Endothelial cell of umbilical vein (primary cell): ENCODE results near the gene NIT2. TPM values are rescaled to one million over a fixed set of nuclear protein-coding genes. Genes with fewer than 3 reads are reported as not detected.

Experiments used
- BruUV-seq: library from RNA; stranded (reverse); fragments of 400-500 nt; replicated peaks from 2 replicates; lab custom pipeline; 2021; lab: Mats Ljungman, UMichigan
- CTCF ChIA-PET: fragments of 300-600, 350-600 bp; sonication (Branson Sonifier 250); formaldehyde crosslinking; loops from one replicate; lab custom pipeline; 2021; ENCODE audit warnings: antibody characterized with exemption, inconsistent platforms; lab: Charles Lee
- POLR2A ChIA-PET: fragments of 300-600, 350-600 bp; sonication (Branson Sonifier 250); formaldehyde crosslinking; loops from one replicate; lab custom pipeline; 2021; ENCODE audit warnings: antibody characterized with exemption, inconsistent platforms; lab: Charles Lee
- DNase-seq: peaks from one replicate; pipeline ENCODE4 v3.0.0-alpha.2; 2011; ENCODE audit warnings: low read depth, low spot score
- FAIRE-seq: peaks from 2 replicates; lab custom pipeline; 2011; peaks lifted over from hg19 to GRCh38; lab: Jason Lieb, UNC
- H2AFZ ChIP-seq: 2 replicates; pipeline ENCODE4 v1.6.0; 2012; ENCODE audit warnings: low read depth, low read length, control low read depth, inconsistent platforms
- H3K27ac ChIP-seq: 2 replicates; pipeline ENCODE4 v1.5.1; 2011; ENCODE audit warnings: low read depth, mild to moderate bottlenecking, control low read depth, low read length, moderate library complexity; ENCODE audit not compliant: insufficient read depth
- H3K27me3 ChIP-seq, 2 experiments: 2 replicates each; pipeline versions ENCODE4 v1.6.0 to v1.6.1; 2011; ENCODE audit warnings: low read length in 2 of 2, mixed read lengths in 1 of 2; ENCODE audit not compliant: control insufficient read depth in 2 of 2, insufficient read depth in 2 of 2
- H3K36me3 ChIP-seq, 2 experiments: 2 replicates in 1 of 2; 3 replicates in 1 of 2; pipeline ENCODE4 v1.5.1; 2011; ENCODE audit warnings: low read length in 2 of 2, mild to moderate bottlenecking in 1 of 2, moderate library complexity in 1 of 2; ENCODE audit not compliant: control insufficient read depth in 2 of 2, insufficient read depth in 2 of 2; ENCODE audit errors: extremely low read depth in 1 of 2
- H3K4me1 ChIP-seq: 3 replicates; pipeline ENCODE4 v1.5.1; 2011; ENCODE audit warnings: mild to moderate bottlenecking, low read length; ENCODE audit not compliant: control insufficient read depth, insufficient read depth; ENCODE audit errors: extremely low read depth
- H3K4me2 ChIP-seq: 2 replicates; pipeline ENCODE4 v1.6.1; 2011; ENCODE audit warnings: low read length, control low read depth, mixed read lengths; ENCODE audit not compliant: insufficient read depth
- H3K4me3 ChIP-seq, 3 experiments: fragments of 200-600 bp in 1 of 3; sonication (generic), shearing (Covaris generic) in 1 of 3; replicated peaks in 1 of 3; 2 replicates each; pipeline ENCODE4 v1.5.1; 2011 to 2016; ENCODE audit warnings: control low read depth in 3 of 3, low read length in 3 of 3, mild to moderate bottlenecking in 2 of 3, inconsistent platforms in 1 of 3, low read depth in 1 of 3, moderate library complexity in 1 of 3; ENCODE audit not compliant: insufficient read depth in 1 of 3
- H3K79me2 ChIP-seq: 2 replicates; pipeline ENCODE4 v1.6.0; 2012; ENCODE audit warnings: low read length, inconsistent platforms; ENCODE audit not compliant: control insufficient read depth, insufficient read depth
- H3K9ac ChIP-seq: replicated peaks from 2 replicates; pipeline ENCODE3; 2011; ENCODE audit warnings: low read length, control low read depth; ENCODE audit not compliant: insufficient read depth; ENCODE audit errors: extremely low read depth
- H3K9me1 ChIP-seq: replicated peaks from 3 replicates; pipeline ENCODE4 v1.6.0; 2011; ENCODE audit warnings: mild to moderate bottlenecking, low read length; ENCODE audit not compliant: control insufficient read depth, insufficient read depth; ENCODE audit errors: extremely low read depth
- H3K9me3 ChIP-seq: replicated peaks from 2 replicates; pipeline ENCODE4 v1.5.1; 2012; ENCODE audit warnings: low read length, inconsistent platforms; ENCODE audit not compliant: control insufficient read depth, insufficient read depth
- H4K20me1 ChIP-seq: replicated peaks from 2 replicates; pipeline ENCODE3; 2011; ENCODE audit warnings: mild to moderate bottlenecking, low read length; ENCODE audit not compliant: control insufficient read depth, insufficient read depth; ENCODE audit errors: extremely low read depth
- FOS ChIP-seq: IDR thresholded peaks from 2 replicates; pipeline ENCODE4 v1.6.1; 2011; ENCODE audit warnings: mild to moderate bottlenecking, low read length, moderate library complexity, borderline replicate concordance; ENCODE audit not compliant: insufficient read depth
- GATA2 ChIP-seq: IDR thresholded peaks from 2 replicates; pipeline ENCODE4 v1.7.0; 2011; ENCODE audit warnings: low read depth, mild to moderate bottlenecking, moderate library complexity, mixed read lengths, low read length; ENCODE audit not compliant: insufficient read length, insufficient read depth
- JUN ChIP-seq: IDR thresholded peaks from 2 replicates; pipeline ENCODE4 v1.6.1; 2011; ENCODE audit warnings: borderline replicate concordance, low read depth; ENCODE audit not compliant: insufficient read length, insufficient read depth
- MYC ChIP-seq: IDR thresholded peaks from one replicate; pipeline ENCODE4 v1.6.1; 2011; ENCODE audit warnings: mild to moderate bottlenecking, low read depth, low read length
- POLR2A ChIP-seq: IDR thresholded peaks from 2 replicates; pipeline ENCODE4 v1.6.1; 2012; ENCODE audit warnings: low read depth, mild to moderate bottlenecking, control low read depth, low read length
- POLR2AphosphoS5 ChIP-seq: IDR thresholded peaks from 2 replicates; pipeline ENCODE4 v1.6.1; 2012; ENCODE audit warnings: low read depth, mild to moderate bottlenecking, control low read depth, low read length, moderate library complexity; ENCODE audit not compliant: insufficient read depth
- dilution Hi-C: fragments of 300-500 bp; cut with MboI; formaldehyde crosslinking; loops from one replicate; pipeline ENCODE4 v1.15.0; 2019; ENCODE audit warnings: low sequenced_read_pairs; ENCODE audit not compliant: extremely low pct_ligation_motif_present
- intact Hi-C: fragments of 100-400 bp; cut with micrococcal nuclease; formaldehyde crosslinking; loops from one replicate; pipeline ENCODE4 v1.10.0; 2022
- polyA plus RNA-seq, 4 experiments: library from polyadenylated mRNA; depleted of rRNA in 3 of 4; stranded (reverse) in 3 of 4; unstranded in 1 of 4; fragments of >200 nt; gene quantifications; 2 replicates each; pipeline versions ENCODE4 v1.2.1 to v1.2.3, GENCODE V29; 2011 to 2012; ENCODE audit warnings: missing spikeins in 1 of 4
- total RNA-seq: library from RNA; stranded (reverse); gene quantifications from 2 replicates; pipeline ENCODE4 v1.2.3, GENCODE V29; 2021
- TF ChIP-seq, protein P1 (sequence below): IDR thresholded peaks from 2 replicates; pipeline ENCODE4 v1.6.1; 2011; ENCODE audit not compliant: insufficient read depth, insufficient read length
- TF ChIP-seq, protein P2 (sequence below), 2 donors: IDR thresholded peaks; 1 replicate in 1 of 2; 2 replicates in 1 of 2; pipeline ENCODE4 v1.5.1; 2011; ENCODE audit warnings: low read length in 2 of 2, mild to moderate bottlenecking in 2 of 2, moderate library complexity in 2 of 2, control low read depth in 1 of 2, inconsistent platforms in 1 of 2, low read depth in 1 of 2; ENCODE audit not compliant: insufficient read depth in 1 of 2; ENCODE audit errors: extremely low read depth in 1 of 2

Gene NIT2
- total and polyA plus RNA-seq, 2 donors (not counting 3 experiments of a cell fraction or from before 2014, with no cell fraction given) = 19.4 to 20.5 TPM

DNA sequence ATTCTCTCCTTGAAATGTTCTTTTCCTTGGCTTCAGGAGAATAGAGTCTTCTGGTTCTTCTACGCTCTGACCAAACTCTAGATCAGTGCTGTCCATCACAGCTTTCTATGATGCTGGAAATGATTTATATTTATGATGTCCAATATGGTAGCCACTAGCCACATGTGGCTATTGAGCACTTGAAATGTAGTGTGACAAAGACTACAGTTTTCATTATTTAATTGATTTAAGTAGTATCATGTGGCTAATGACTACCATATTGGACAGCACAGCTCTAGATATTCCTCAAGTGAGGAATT is 69.6 kb downstream of the NIT2 start:
- Histone ChIP-seq H3K36me3 (no peaks in the 10 kb centered on the region), H3K4me2 (no peak overlapping the region), H3K9ac (no peak overlapping the region), H3K4me1 (peaks cover 21% of the 10 kb centered on the region), H2AFZ (no peak overlapping the region), H3K27ac (no peak overlapping the region), H3K9me1 (no peaks in the 10 kb centered on the region), H3K27me3 (no peaks in the 10 kb centered on the region), H3K79me2 (peaks cover 17% of the 10 kb centered on the region), H3K4me3 (no peak overlapping the region), H3K9me3 (no peaks in the 10 kb centered on the region), H4K20me1 (no peaks in the 10 kb centered on the region)
- ChIA-PET POLR2A (interaction anchor here (0.7 kb wide), 1 partner anchor 28 kb away, joined by 5 read pairs; no protein-coding TSS in a partner anchor), CTCF (interaction anchor here (0.8 kb wide), 1 partner anchor 18 kb away, joined by 3 read pairs; no protein-coding TSS in a partner anchor)
- no peak for FAIRE-seq
- no peak for DNase-seq
- dilution Hi-C loops = no loop called here
- intact Hi-C loops = loop anchor here (5.0 kb wide), 2 partner anchors 362 to 1273 kb away; partner anchors contain the start of gene ZBTB11
- TF ChIP-seq POLR2A (no peak), POLR2AphosphoS5 (no peak), JUN (no peak), GATA2 (no peak), MYC (no peak), FOS (no peak)
- TF ChIP-seq, protein P1, sequence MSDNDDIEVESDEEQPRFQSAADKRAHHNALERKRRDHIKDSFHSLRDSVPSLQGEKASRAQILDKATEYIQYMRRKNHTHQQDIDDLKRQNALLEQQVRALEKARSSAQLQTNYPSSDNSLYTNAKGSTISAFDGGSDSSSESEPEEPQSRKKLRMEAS = no peak
- TF ChIP-seq, protein P2, sequence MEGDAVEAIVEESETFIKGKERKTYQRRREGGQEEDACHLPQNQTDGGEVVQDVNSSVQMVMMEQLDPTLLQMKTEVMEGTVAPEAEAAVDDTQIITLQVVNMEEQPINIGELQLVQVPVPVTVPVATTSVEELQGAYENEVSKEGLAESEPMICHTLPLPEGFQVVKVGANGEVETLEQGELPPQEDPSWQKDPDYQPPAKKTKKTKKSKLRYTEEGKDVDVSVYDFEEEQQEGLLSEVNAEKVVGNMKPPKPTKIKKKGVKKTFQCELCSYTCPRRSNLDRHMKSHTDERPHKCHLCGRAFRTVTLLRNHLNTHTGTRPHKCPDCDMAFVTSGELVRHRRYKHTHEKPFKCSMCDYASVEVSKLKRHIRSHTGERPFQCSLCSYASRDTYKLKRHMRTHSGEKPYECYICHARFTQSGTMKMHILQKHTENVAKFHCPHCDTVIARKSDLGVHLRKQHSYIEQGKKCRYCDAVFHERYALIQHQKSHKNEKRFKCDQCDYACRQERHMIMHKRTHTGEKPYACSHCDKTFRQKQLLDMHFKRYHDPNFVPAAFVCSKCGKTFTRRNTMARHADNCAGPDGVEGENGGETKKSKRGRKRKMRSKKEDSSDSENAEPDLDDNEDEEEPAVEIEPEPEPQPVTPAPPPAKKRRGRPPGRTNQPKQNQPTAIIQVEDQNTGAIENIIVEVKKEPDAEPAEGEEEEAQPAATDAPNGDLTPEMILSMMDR (IDR thresholded peaks at IDR 0.05; ENCODE audit: extremely low read depth in 1 of 2, insufficient read depth in 1 of 2, low read depth in 1 of 2, low read length in 2 of 2) = no peak
- BruUV-seq = no TSS peak
